A204.1 (cell line): ENCODE measurements around the gene SLC2A10.

Experiments used
- FAIRE-seq: peaks from 2 replicates; lab custom pipeline; 2012; peaks lifted over from hg19 to GRCh38; lab: Jason Lieb, UNC

The SLC2A10 gene

GRCh38 chr20:46770330-46771194 is 61.1 kb downstream of the SLC2A10 start:
- FAIRE-seq: no peak

DNA sequence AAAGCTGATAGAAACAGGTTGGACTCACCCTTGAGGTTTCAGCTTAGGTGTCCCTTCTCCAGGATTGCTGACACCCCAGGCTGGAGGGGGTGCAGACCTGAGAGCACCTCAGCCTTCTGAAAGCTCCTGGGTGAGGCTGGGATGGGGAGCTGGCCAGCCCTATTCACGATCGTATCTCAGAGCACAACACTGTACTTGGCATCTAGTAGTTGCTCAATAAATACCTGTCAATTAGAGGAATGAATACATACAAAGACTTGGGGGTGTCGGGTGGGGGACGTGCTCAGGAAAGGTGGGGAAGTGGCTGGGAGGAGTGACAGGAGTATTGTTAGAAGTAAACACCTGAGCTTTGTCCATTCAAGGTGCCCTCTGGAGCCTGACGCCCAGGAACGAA is 61.7 kb downstream of the SLC2A10 start:
- FAIRE-seq: no peak

DNA sequence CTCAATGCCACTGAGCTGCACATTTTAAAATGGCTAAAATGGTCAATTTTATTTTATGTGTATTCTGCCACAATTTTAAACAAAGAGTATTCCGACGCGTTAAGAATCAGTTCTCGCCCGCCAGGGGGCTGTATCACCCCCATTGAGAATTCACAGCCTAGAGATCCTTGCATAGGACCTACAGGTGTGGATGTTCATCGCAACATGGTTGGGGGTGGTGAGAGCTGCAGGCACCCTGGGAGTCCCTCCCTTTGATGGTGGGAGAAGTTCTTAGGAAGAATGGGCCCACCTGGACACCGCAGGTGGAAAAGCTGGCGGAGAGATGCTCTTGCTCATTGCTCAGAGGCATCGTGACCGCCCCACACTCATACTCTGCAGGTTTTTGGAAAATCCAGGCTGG is 63.5 kb downstream of the SLC2A10 start:
- FAIRE-seq: no peak

DNA sequence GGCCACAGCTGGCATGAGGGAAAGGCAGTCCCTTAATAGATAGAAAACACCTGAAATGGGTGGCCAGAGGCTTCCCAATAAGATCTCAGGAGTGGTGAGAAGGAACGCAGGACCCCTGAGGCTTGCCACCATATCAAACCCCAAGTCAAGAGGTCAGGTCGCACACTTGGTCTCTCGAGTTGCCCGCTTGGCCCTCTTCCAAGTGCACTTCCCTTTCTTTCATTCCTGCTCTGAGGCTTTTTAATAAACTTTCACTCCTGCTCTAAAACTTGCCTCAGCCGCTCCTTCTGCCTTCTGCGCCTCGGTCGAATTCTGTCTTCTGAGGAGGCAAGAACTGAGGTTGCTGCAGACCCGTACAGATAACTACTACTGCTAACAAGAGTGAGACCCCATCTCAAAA is 64.2 kb downstream of the SLC2A10 start:
- FAIRE-seq: no peak

DNA sequence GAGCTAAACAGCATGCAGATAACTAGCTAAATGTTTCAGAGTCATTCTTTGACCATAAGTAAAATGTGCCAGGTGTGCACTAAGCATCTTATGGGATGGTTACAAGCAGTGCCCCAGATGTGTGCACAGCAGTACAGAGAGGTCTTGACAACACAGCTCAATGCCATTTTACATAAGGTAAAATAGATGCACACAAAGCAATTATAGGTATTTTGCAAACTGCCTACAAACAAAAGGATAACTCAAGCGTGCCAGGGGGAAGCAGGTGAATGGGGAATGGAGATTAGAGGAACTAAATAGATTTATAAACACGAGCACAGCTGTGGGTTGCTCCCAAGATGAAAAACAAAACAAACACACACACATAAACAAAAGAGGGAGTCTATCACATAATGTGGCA is 64.8 kb downstream of the SLC2A10 start:
- no peak for FAIRE-seq

DNA sequence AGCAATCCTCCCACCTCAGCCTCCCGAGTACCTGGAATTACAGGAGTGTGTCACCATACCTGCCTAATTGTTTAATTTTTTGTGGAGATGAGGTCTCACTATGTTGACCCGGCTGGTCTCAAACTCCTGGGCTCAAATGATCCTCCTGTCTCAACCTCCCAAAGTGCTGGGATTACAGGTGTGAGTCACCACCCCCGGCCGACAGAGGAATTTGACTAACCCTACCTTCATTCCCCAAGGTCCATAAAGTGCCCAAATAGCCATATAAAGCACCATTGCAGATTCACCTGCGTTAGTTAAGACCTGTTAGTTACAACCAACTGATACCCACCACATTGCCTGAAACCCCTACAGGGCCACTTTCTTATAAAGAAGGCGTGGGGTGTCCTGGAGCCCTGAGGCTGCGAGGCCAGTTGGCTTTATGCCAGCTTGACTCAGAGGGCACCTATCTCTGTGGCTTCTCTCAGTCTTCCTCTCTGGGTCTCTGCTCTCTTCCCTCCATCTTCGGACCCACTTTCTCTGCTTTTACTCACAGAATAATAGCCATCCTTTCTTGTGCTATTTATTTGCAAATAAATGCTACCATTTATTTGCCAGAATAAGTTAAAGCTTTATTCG is 65.6 kb downstream of the SLC2A10 start:
- FAIRE-seq: no peak

- FAIRE-seq: no peak
These were observed 66.4 kb downstream of the SLC2A10 start for GRCh38 chr20:46775806-46776205.

- no peak for FAIRE-seq
These were observed 67.9 kb downstream of the SLC2A10 start for GRCh38 chr20:46777331-46777730.

- FAIRE-seq: no peak
These were observed 70.4 kb downstream of the SLC2A10 start for GRCh38 chr20:46779831-46780230.

DNA sequence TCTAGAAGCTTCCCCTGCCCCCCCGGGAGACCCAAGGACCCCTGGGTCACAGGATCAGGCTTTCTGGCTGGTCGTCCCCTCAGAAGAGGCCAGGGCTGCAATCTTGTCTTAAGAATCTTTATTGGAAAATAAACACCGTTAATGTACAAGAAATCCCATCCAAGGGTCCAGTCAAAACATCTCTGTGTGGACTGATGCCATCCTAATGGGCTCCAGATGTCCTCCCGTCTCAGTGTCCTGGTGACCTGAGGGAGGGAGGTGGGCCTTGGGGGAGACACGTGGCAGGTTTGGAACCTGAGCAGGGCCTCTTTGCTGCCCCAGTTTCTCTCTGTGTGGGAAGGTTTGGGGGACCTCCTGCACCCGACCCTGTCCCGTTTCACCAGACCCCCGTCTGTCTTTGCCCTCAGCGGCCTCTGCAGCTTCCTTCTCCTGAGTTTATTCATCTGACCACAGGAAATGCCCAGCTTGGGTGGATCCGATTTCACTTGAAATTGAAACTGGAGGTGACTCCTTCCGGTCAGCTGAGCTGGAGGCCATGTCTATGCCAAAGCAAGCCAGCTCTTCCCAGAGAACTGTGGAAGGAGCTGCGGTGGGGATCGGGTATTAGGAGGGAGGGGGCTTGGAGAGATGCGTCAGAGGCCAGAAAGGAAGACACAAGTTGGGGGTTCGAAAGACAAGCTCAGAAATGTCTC is 75.1 kb downstream of the SLC2A10 start:
- FAIRE-seq: no peak
